ENCODE measurements around the gene TSPAN14. TPM values are rescaled to one million over a fixed set of nuclear protein-coding genes. Genes with fewer than 3 reads are reported as not detected.

TSPAN14 gene
- total RNA-seq, 1 experiment from 2014 or later: not detected

DNA sequence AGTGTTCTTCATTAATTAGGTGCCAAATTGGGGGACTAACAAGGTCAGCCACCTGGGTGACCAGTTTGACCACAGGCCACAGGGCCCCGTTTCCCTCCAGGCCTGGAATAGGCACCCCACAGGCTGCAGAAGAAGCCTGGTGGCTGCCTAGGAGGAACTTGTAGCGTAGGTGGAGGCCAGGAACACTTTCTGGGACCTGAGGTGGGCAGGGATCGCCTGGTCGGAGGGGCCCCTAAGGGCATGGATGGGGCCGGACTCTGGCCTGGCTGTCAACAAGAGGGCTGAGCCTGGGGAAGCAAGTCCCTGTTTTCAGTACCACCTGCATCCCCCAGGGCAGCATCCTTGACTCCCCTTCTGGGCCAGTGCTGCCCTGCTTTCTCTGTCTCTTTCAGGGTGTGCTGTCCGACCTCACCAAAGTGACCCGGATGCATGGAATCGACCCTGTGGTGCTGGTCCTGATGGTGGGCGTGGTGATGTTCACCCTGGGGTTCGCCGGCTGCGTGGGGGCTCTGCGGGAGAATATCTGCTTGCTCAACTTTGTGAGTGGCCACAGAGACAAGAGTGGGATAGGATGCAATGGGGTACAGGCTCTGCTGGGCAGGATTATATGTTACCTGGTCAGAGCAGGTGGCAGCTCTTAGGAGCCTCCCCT, 52.9 kb downstream of the TSPAN14 start:
- DNase-seq (no peak), ATAC-seq (no peak)
- H3K4me2 ChIP-seq (ENCODE audit: low read length): no peak overlapping the region
- H4K20me1 ChIP-seq (ENCODE audit: low read length): no peaks in the 10 kb centered on the region
- no peaks in the 10 kb centered on the region for H3F3A ChIP-seq (ENCODE audit: low read length, unreplicated experiment)
- H3K4me1 ChIP-seq (ENCODE audit: insufficient read depth, low read length): no peaks in the 10 kb centered on the region
- no peak overlapping the region for H2AFZ ChIP-seq (ENCODE audit: low read length)
- BruUV-seq (replicated peaks): no TSS peak
- no peaks in the 10 kb centered on the region for H3K9me2 ChIP-seq (replicated peaks; ENCODE audit: low read length)
- H3K36me3 ChIP-seq (ENCODE audit: low read depth, low read length): no peaks in the 10 kb centered on the region
- TF ChIP-seq EZH2phosphoT487 (IDR thresholded peaks at IDR 0.05; ENCODE audit: borderline replicate concordance, low read length): no peak
- TF ChIP-seq, protein P1, sequence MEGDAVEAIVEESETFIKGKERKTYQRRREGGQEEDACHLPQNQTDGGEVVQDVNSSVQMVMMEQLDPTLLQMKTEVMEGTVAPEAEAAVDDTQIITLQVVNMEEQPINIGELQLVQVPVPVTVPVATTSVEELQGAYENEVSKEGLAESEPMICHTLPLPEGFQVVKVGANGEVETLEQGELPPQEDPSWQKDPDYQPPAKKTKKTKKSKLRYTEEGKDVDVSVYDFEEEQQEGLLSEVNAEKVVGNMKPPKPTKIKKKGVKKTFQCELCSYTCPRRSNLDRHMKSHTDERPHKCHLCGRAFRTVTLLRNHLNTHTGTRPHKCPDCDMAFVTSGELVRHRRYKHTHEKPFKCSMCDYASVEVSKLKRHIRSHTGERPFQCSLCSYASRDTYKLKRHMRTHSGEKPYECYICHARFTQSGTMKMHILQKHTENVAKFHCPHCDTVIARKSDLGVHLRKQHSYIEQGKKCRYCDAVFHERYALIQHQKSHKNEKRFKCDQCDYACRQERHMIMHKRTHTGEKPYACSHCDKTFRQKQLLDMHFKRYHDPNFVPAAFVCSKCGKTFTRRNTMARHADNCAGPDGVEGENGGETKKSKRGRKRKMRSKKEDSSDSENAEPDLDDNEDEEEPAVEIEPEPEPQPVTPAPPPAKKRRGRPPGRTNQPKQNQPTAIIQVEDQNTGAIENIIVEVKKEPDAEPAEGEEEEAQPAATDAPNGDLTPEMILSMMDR (conservative IDR thresholded peaks at IDR 0.05; ENCODE audit: low read depth, low read length): no peak
- no peak for TF ChIP-seq EZH2 (IDR thresholded peaks at IDR 0.05; ENCODE audit: low read length, unreplicated experiment)
- no peak overlapping the region for H3K4me3 ChIP-seq (ENCODE audit: low read length)
- no peak overlapping the region for H3K27ac ChIP-seq (ENCODE audit: low read length)
- intact Hi-C loops (cut with micrococcal nuclease): no loop called here
- no peaks in the 10 kb centered on the region for H3K27me3 ChIP-seq (ENCODE audit: low read length)
- H3K9me3 ChIP-seq (ENCODE audit: low read length): no peaks in the 10 kb centered on the region
- ChIA-PET CTCF (no interaction called here), POLR2A (ENCODE audit: unreplicated experiment) (no interaction called here)
- H3K79me2 ChIP-seq (ENCODE audit: low read length): no peaks in the 10 kb centered on the region
- H3K9ac ChIP-seq (ENCODE audit: low read length): no peak overlapping the region

DNA sequence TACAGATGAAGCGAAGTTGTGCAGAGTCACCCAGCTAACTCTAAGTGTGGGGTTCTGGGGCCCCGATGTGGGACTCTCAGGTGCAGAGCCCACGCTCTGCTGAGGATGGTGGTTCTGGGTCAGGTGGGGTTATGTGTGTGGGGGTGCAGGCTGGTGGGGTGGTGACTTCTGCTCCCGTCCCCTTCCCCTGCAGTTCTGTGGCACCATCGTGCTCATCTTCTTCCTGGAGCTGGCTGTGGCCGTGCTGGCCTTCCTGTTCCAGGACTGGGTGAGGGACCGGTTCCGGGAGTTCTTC, 54.9 kb downstream of the TSPAN14 start:
- H3K27me3 ChIP-seq (ENCODE audit: low read length): no peaks in the 10 kb centered on the region
- no peaks in the 10 kb centered on the region for H3F3A ChIP-seq (ENCODE audit: low read length, unreplicated experiment)
- no peak overlapping the region for H3K4me2 ChIP-seq (ENCODE audit: low read length)
- no peak for DNase-seq
- H2AFZ ChIP-seq (ENCODE audit: low read length): no peak overlapping the region
- POLR2A ChIA-PET (ENCODE audit: unreplicated experiment): no interaction called here
- BruUV-seq (replicated peaks): no TSS peak
- H3K9me3 ChIP-seq (ENCODE audit: low read length): no peaks in the 10 kb centered on the region
- no peak overlapping the region for H3K9ac ChIP-seq (ENCODE audit: low read length)
- no peaks in the 10 kb centered on the region for H3K4me1 ChIP-seq (ENCODE audit: insufficient read depth, low read length)
- no peak for ATAC-seq
- no peaks in the 10 kb centered on the region for H3K9me2 ChIP-seq (replicated peaks; ENCODE audit: low read length)
- TF ChIP-seq EZH2phosphoT487 (IDR thresholded peaks at IDR 0.05; ENCODE audit: borderline replicate concordance, low read length) (no peak), EZH2 (IDR thresholded peaks at IDR 0.05; ENCODE audit: low read length, unreplicated experiment) (no peak)
- TF ChIP-seq, protein P1 (conservative IDR thresholded peaks at IDR 0.05; ENCODE audit: low read depth, low read length): no peak
- no peak overlapping the region for H3K27ac ChIP-seq (ENCODE audit: low read length)
- no peaks in the 10 kb centered on the region for H3K36me3 ChIP-seq (ENCODE audit: low read depth, low read length)
- H3K4me3 ChIP-seq (ENCODE audit: low read length): no peak overlapping the region
- H4K20me1 ChIP-seq (ENCODE audit: low read length): no peaks in the 10 kb centered on the region
- CTCF ChIA-PET: no interaction called here
- intact Hi-C loops (cut with micrococcal nuclease): no loop called here
- no peaks in the 10 kb centered on the region for H3K79me2 ChIP-seq (ENCODE audit: low read length)

DNA sequence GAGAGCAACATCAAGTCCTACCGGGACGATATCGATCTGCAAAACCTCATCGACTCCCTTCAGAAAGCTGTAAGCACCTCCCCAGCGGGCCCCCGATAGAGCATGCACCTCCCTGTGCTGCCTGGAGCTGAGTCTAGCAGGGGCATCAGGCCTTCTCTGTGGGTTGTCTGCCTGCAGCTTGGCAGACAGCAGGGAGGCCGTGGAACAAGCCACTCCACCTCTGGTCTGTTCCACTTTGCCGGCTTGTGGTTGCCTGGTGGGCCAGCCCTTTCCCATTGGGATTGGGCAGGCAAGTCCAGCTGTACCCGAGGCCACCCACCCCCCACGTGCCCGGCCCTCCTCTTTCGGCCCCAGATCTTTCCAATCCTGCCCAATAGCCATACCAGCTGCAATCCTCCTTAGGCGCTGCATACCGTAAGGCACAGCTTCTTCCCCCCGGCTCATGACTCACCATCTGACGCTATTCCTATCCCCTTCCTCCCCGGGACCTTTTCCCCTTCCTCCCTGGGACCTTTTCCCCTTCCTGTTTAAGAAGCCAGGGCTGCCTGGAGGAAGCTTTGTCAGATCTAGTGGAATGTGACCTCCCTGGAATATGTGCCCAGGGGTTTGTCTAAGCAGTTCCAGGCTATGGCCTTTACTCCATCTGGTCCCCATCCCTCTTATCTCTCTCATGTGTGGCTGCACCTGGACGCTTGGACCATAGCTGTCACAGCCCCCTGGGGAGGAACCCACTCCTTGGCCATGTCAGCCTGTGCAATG, 55.5 kb downstream of the TSPAN14 start:
- Histone ChIP-seq H3K9me2 (replicated peaks; ENCODE audit: low read length) (no peaks in the 10 kb centered on the region), H3K4me3 (ENCODE audit: low read length) (no peak overlapping the region), H3K4me1 (ENCODE audit: insufficient read depth, low read length) (no peaks in the 10 kb centered on the region), H3K27me3 (ENCODE audit: low read length) (no peaks in the 10 kb centered on the region), H3K4me2 (ENCODE audit: low read length) (no peak overlapping the region), H3K9ac (ENCODE audit: low read length) (no peak overlapping the region), H3K27ac (ENCODE audit: low read length) (no peak overlapping the region), H3K9me3 (ENCODE audit: low read length) (no peaks in the 10 kb centered on the region), H3K79me2 (ENCODE audit: low read length) (no peaks in the 10 kb centered on the region), H2AFZ (ENCODE audit: low read length) (no peak overlapping the region), H3K36me3 (ENCODE audit: low read depth, low read length) (no peaks in the 10 kb centered on the region), H4K20me1 (ENCODE audit: low read length) (no peaks in the 10 kb centered on the region), H3F3A (ENCODE audit: low read length, unreplicated experiment) (no peaks in the 10 kb centered on the region)
- POLR2A ChIA-PET (ENCODE audit: unreplicated experiment): no interaction called here
- TF ChIP-seq, protein P1 (conservative IDR thresholded peaks at IDR 0.05; ENCODE audit: low read depth, low read length): no peak
- TF ChIP-seq EZH2phosphoT487 (IDR thresholded peaks at IDR 0.05; ENCODE audit: borderline replicate concordance, low read length): no peak
- TF ChIP-seq EZH2 (IDR thresholded peaks at IDR 0.05; ENCODE audit: low read length, unreplicated experiment): no peak
- BruUV-seq (replicated peaks): no TSS peak
- intact Hi-C loops (cut with micrococcal nuclease): no loop called here
- DNase-seq (no peak), ATAC-seq (no peak)
- CTCF ChIA-PET: no interaction called here

Measured in PC-3 (cell line).